K562 (cell line): ENCODE measurements around the gene MYO1E. TPM values are rescaled to one million over a fixed set of nuclear protein-coding genes. Genes with fewer than 3 reads are reported as not detected.

Source experiments
- ATAC-seq: fragments of 200-7000 bp; cut with Tn5 transposase; 3 replicates; pipeline ENCODE4 v1.9.1; 2020; ENCODE audit warnings: moderate library complexity
- BruUV-seq: library from RNA; stranded (reverse); fragments of 400-500 nt; replicated peaks from 2 replicates; lab custom pipeline; 2021; lab: Mats Ljungman, UMichigan
- CTCF ChIA-PET: fragments of 300-600 bp; formaldehyde crosslinking; extraction: SDS; loops from one replicate; lab custom pipeline; 2021; ENCODE audit warnings: low intra/inter-chr PET ratio; lab: Yijun Ruan, JAX
- POLR2A ChIA-PET: fragments of 300-600, 350-650 bp; sonication (Branson Sonifier 250); formaldehyde crosslinking; extraction: SDS; loops from one replicate; lab custom pipeline; 2021; ENCODE audit warnings: antibody characterized with exemption, inconsistent platforms; lab: Yijun Ruan, JAX
- DNase-seq, 4 experiments: peaks; one replicate each; pipeline versions ENCODE4 v3.0.0 to v3.0.0-alpha.2; 2011 to 2018; ENCODE audit warnings: low spot score in 3 of 4, mixed read lengths in 3 of 4; ENCODE audit errors: extremely low read depth in 1 of 4
- FAIRE-seq: peaks from 2 replicates; lab custom pipeline; 2011; peaks lifted over from hg19 to GRCh38; lab: Jason Lieb, UNC
- H2AFZ ChIP-seq: 2 replicates; pipeline ENCODE4 v1.6.0; 2011; ENCODE audit warnings: low read depth, low read length, control low read depth, inconsistent platforms
- H3K27ac ChIP-seq: fragments of 200-600 bp; 3 replicates; pipeline ENCODE4 v1.8.0; 2011; ENCODE audit warnings: low read depth, mild to moderate bottlenecking, control low read depth, inconsistent platforms, low read length, moderate library complexity, mixed read lengths; ENCODE audit errors: extremely low read depth
- H3K27me3 ChIP-seq, 2 experiments: fragments of 300-600 bp in 1 of 2; 2 replicates in 1 of 2; 3 replicates in 1 of 2; pipeline versions ENCODE4 v1.6.0 to v1.8.0; 2011; ENCODE audit warnings: inconsistent platforms in 2 of 2, low read length in 2 of 2, mild to moderate bottlenecking in 1 of 2, mixed read lengths in 1 of 2, moderate library complexity in 1 of 2; ENCODE audit not compliant: control insufficient read depth in 2 of 2, insufficient read depth in 2 of 2
- H3K36me3 ChIP-seq: fragments of 300-600 bp; 3 replicates; pipeline ENCODE4 v1.8.0; 2011; ENCODE audit warnings: mild to moderate bottlenecking, low read length, inconsistent platforms; ENCODE audit not compliant: control insufficient read depth, insufficient read depth
- H3K4me1 ChIP-seq, 2 experiments: fragments of 200-600 bp in 1 of 2; replicated peaks in 1 of 2; 2 replicates in 1 of 2; 3 replicates in 1 of 2; pipeline versions ENCODE4 v1.5.1 to v1.8.0; 2011; ENCODE audit warnings: inconsistent platforms in 2 of 2, low read length in 2 of 2, mild to moderate bottlenecking in 1 of 2, mixed read lengths in 1 of 2, moderate library complexity in 1 of 2; ENCODE audit not compliant: control insufficient read depth in 2 of 2, insufficient read depth in 2 of 2
- H3K4me2 ChIP-seq: 2 replicates; pipeline ENCODE4 v1.6.1; 2011; ENCODE audit warnings: low read length, control low read depth, inconsistent platforms, mixed read lengths; ENCODE audit not compliant: insufficient read depth
- H3K4me3 ChIP-seq: fragments of 200-600 bp; sonication (generic), shearing (Covaris generic); 2 replicates; pipeline ENCODE4 v1.5.1; 2016; ENCODE audit warnings: control low read depth, inconsistent platforms
- H3K79me2 ChIP-seq: fragments of 200-600 bp; 3 replicates; pipeline ENCODE4 v1.8.0; 2011; ENCODE audit warnings: low read length, inconsistent platforms; ENCODE audit not compliant: control insufficient read depth, insufficient read depth
- H3K9ac ChIP-seq, 2 experiments: 2 replicates each; pipeline versions ENCODE4 v1.6.0 to v1.6.1; 2011; ENCODE audit warnings: low read depth in 2 of 2, low read length in 2 of 2, control low read depth in 1 of 2, inconsistent platforms in 1 of 2, mild to moderate bottlenecking in 1 of 2, mixed read lengths in 1 of 2; ENCODE audit not compliant: insufficient read depth in 1 of 2
- H3K9me1 ChIP-seq: one replicate; pipeline ENCODE4 v1.6.0; 2011; ENCODE audit warnings: inconsistent platforms, mild to moderate bottlenecking, low read length, moderate library complexity; ENCODE audit not compliant: control insufficient read depth, insufficient read depth
- H3K9me3 ChIP-seq: replicated peaks from 2 replicates; pipeline ENCODE4 v1.5.1; 2011; ENCODE audit warnings: low read depth, low read length, inconsistent platforms; ENCODE audit not compliant: control insufficient read depth, insufficient read depth
- H4K20me1 ChIP-seq: replicated peaks from 2 replicates; pipeline ENCODE4 v1.6.1; 2011; ENCODE audit warnings: low read length, inconsistent platforms, mixed read lengths; ENCODE audit not compliant: control insufficient read depth, insufficient read depth
- ELF4 ChIP-seq: fragments of 450-650 bp; formaldehyde crosslinking; IDR thresholded peaks from 2 replicates; pipeline ENCODE4 v1.4.0; 2022; ENCODE audit warnings: missing genetic modification characterization
- FOXM1 ChIP-seq, 2 experiments: fragments of 450-650 bp in 1 of 2; sonication (generic) in 1 of 2; formaldehyde crosslinking in 1 of 2; IDR thresholded peaks; 2 replicates each; pipeline versions ENCODE4 v1.6.1 to v1.9.0; 2017 to 2022; ENCODE audit warnings: low read depth in 2 of 2, mild to moderate bottlenecking in 2 of 2, missing genetic modification reagents in 1 of 2, moderate library complexity in 1 of 2
- KLF13 ChIP-seq: fragments of 450-650 bp; IDR thresholded peaks from 2 replicates; pipeline ENCODE4 v1.6.1; 2016; ENCODE audit warnings: missing genetic modification characterization, low read depth, mild to moderate bottlenecking, missing compliant biosample characterization, moderate library complexity, borderline replicate concordance
- MAFK ChIP-seq: IDR thresholded peaks from 2 replicates; pipeline ENCODE4 v1.6.1; 2011; ENCODE audit warnings: low read length, improper control_type of control experiment
- MEF2D ChIP-seq: conservative IDR thresholded peaks from 2 replicates; pipeline ENCODE4 v1.6.1; 2016; ENCODE audit warnings: low read depth, missing genetic modification characterization, missing compliant biosample characterization
- POLR2G ChIP-seq: fragments of 200-400 bp; formaldehyde crosslinking; IDR thresholded peaks from 2 replicates; pipeline ENCODE4 v1.6.1; 2017; ENCODE audit warnings: low read depth, mild to moderate bottlenecking, antibody characterized with exemption, low read length, moderate library complexity
- SRSF1 ChIP-seq: fragments of 200-400 bp; formaldehyde crosslinking; IDR thresholded peaks from 2 replicates; pipeline ENCODE4 v1.6.1; 2017; ENCODE audit warnings: mild to moderate bottlenecking, low read depth, low read length, moderate library complexity
- WHSC1 ChIP-seq: IDR thresholded peaks from one replicate; pipeline ENCODE4 v1.6.1; 2012; ENCODE audit warnings: low read length, control low read depth, inconsistent platforms
- ZBED1 ChIP-seq: IDR thresholded peaks from 2 replicates; pipeline ENCODE4 v1.6.1; 2014
- ZNF174 ChIP-seq: fragments of 250-450 bp; sonication (Bioruptor Pico); IDR thresholded peaks from 2 replicates; pipeline ENCODE4 v1.4.0; 2020; ENCODE audit warnings: mild to moderate bottlenecking
- ZNF316 ChIP-seq: fragments of 450-650 bp; IDR thresholded peaks from 2 replicates; pipeline ENCODE4 v1.6.1; 2016
- ZNF408 ChIP-seq: fragments of 250-450 bp; sonication (Bioruptor Pico); IDR thresholded peaks from 2 replicates; pipeline ENCODE4 v1.4.0; 2020; ENCODE audit warnings: low read depth, mild to moderate bottlenecking, moderate library complexity
- ZNF551 ChIP-seq: fragments of 250-450 bp; sonication (Bioruptor Pico); IDR thresholded peaks from 2 replicates; pipeline ENCODE4 v1.5.0; 2021; ENCODE audit warnings: mild to moderate bottlenecking, moderate library complexity
- WGBS: fragments of 100-300 bp; shearing (Covaris generic); methylation state at CpG from one replicate; pipeline ENCODE4 v1.1.6; 2016; ENCODE audit warnings: low coverage, mixed read lengths; ENCODE audit not compliant: insufficient coverage; ENCODE audit errors: missing lambda C conversion rate; 5-methylcytosine and 5-hydroxymethylcytosine counted together
- in situ Hi-C: fragments of 300-500 bp; cut with MboI; formaldehyde crosslinking; loops from 4 replicates; pipeline ENCODE4 v1.15.0; 2018; ENCODE audit warnings: inconsistent platforms, mixed read lengths
- intact Hi-C: fragments of 100-400 bp; cut with micrococcal nuclease; formaldehyde crosslinking; loops from 2 replicates; pipeline ENCODE4 v1.14.2; 2022
- polyA plus RNA-seq, 8 experiments: library from polyadenylated mRNA; depleted of rRNA in 4 of 8; stranded (reverse) in 5 of 8; unstranded in 3 of 8; fragments of >200 nt; fragmentation: Nextera tagmentation in 2 of 8; fragmentation: Illumina TruSeq in 1 of 8; extraction: Ambion mirVana in 2 of 8; extraction: Trizol in 1 of 8; gene quantifications; 2 replicates each; pipeline versions ENCODE4 v1.2.1 to v1.2.3, GENCODE V29; 2011 to 2014; ENCODE audit warnings: inconsistent platforms in 1 of 8, missing spikeins in 1 of 8
- total RNA-seq, 7 experiments: library from RNA; depleted of rRNA in 6 of 7; stranded (reverse); fragments of >200 nt in 6 of 7; fragmentation: Illumina TruSeq in 2 of 7; extraction: Trizol in 2 of 7; gene quantifications; 2 replicates each; pipeline versions ENCODE4 v1.2.1 to v1.2.3, GENCODE V29; 2011 to 2021; ENCODE audit warnings: low replicate concordance in 1 of 7
- TF ChIP-seq, protein P1 (sequence below): fragments of 450-650 bp; IDR thresholded peaks from 2 replicates; pipeline ENCODE4 v1.7.0; 2016; ENCODE audit warnings: borderline replicate concordance
- TF ChIP-seq, protein P2 (sequence below): fragments of 450-650 bp; IDR thresholded peaks from 2 replicates; pipeline ENCODE4 v1.6.1; 2016
- TF ChIP-seq, protein P3 (sequence below): sonication (generic); formaldehyde crosslinking; IDR thresholded peaks from 2 replicates; pipeline ENCODE4 v1.8.0; 2022; ENCODE audit warnings: mild to moderate bottlenecking, low read depth, missing genetic modification reagents

The MYO1E gene
- total and polyA plus RNA-seq, 9 of the 15 experiments (the other 6 are each of a cell fraction or from before 2014, with no cell fraction given): under 0.01 to 0.44 (median 0.01) TPM; not detected in 6

DNA sequence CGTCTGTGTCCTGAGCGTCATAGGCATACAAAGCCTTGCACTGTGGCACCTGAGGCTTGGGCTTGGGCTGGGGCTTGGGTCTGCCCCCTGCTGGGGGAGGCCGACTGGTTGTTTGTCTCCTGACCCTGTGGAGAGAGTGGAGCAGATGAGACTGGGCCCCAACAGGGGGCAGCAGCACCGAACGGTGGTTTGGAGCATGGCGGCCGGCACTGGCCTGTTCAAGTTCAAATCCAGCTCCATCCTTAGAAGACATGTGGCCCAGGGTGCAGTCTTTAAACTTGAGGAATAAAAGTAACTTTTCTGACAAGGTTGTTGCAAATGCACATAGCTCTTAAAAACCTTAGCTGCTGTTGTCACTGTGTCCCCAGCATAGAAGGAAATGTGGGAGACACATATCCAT lies 234.4 kb downstream of the MYO1E start:
- Histone ChIP-seq H3K9ac (no peak overlapping the region; a peak in 1 of 4 replicates), H3K9me3 (no peaks in the 10 kb centered on the region), H3K36me3 (peaks cover 48% of the 10 kb centered on the region), H4K20me1 (no peaks in the 10 kb centered on the region), H3K4me3 (no peak overlapping the region), H3K9me1 (peaks cover 3% of the 10 kb centered on the region), H3K27ac (peak overlapping the region; percentile 56; the same call in 2 of the 3 replicates), H2AFZ (peak overlapping the region; percentile 76), H3K4me1 (peaks cover 0 to 3% of the 10 kb centered on the region in 2 experiments; a peak in 1 of 5 replicates), H3K27me3 (no peaks in the 10 kb centered on the region), H3K4me2 (no peak overlapping the region), H3K79me2 (no peaks in the 10 kb centered on the region)
- ATAC-seq (peak; percentile 100), DNase-seq (peak; percentile 87 to 92 (median 91)), FAIRE-seq (peak; percentile 96)
- CTCF ChIA-PET: interaction anchor here (0.6 to 2.0 kb wide), 6 partner anchors 32 to 910 kb away, joined by 3 to 17 read pairs (median 4); no protein-coding TSS in a partner anchor
- BruUV-seq: no TSS peak
- in situ Hi-C loops: no loop called here
- POLR2A ChIA-PET: interaction anchor here (1.2 kb wide), 1 partner anchor 14 kb away, joined by 3 read pairs; no protein-coding TSS in a partner anchor
- WGBS: 6% methylated on average over 7 of the region's 7 CpGs
- intact Hi-C loops: loop anchor here (1.0 to 2.0 kb wide), 3 partner anchors 158 to 299 kb away; no protein-coding TSS in a partner anchor
- TF ChIP-seq ZNF408 (CRISPR knock-in tag) (no peak), MEF2D (tag) (no peak), ZNF551 (CRISPR knock-in tag) (no peak), ZNF316 (no peak), WHSC1 (no peak), KLF13 (tag) (no peak), SRSF1 (no peak), POLR2G (0 out of 2 replicates have a peak, but pooled peaks have one; percentile 37), MAFK (no peak), ZBED1 (no peak), ELF4 (CRISPR knock-in tag) (no peak), ZNF174 (CRISPR knock-in tag) (no peak), FOXM1 (IDR thresholded peaks at IDR 0.05; ENCODE audit: low read depth) (0 out of 2 replicates have a peak, but pooled peaks have one; percentile 54), FOXM1 (CRISPR knock-in tag; IDR thresholded peaks at IDR 0.05; ENCODE audit: low read depth) (no peak)
- TF ChIP-seq, protein P1, sequence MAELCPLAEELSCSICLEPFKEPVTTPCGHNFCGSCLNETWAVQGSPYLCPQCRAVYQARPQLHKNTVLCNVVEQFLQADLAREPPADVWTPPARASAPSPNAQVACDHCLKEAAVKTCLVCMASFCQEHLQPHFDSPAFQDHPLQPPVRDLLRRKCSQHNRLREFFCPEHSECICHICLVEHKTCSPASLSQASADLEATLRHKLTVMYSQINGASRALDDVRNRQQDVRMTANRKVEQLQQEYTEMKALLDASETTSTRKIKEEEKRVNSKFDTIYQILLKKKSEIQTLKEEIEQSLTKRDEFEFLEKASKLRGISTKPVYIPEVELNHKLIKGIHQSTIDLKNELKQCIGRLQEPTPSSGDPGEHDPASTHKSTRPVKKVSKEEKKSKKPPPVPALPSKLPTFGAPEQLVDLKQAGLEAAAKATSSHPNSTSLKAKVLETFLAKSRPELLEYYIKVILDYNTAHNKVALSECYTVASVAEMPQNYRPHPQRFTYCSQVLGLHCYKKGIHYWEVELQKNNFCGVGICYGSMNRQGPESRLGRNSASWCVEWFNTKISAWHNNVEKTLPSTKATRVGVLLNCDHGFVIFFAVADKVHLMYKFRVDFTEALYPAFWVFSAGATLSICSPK: no peak
- TF ChIP-seq, protein P2, sequence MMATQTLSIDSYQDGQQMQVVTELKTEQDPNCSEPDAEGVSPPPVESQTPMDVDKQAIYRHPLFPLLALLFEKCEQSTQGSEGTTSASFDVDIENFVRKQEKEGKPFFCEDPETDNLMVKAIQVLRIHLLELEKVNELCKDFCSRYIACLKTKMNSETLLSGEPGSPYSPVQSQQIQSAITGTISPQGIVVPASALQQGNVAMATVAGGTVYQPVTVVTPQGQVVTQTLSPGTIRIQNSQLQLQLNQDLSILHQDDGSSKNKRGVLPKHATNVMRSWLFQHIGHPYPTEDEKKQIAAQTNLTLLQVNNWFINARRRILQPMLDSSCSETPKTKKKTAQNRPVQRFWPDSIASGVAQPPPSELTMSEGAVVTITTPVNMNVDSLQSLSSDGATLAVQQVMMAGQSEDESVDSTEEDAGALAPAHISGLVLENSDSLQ: no peak
- TF ChIP-seq, protein P3, sequence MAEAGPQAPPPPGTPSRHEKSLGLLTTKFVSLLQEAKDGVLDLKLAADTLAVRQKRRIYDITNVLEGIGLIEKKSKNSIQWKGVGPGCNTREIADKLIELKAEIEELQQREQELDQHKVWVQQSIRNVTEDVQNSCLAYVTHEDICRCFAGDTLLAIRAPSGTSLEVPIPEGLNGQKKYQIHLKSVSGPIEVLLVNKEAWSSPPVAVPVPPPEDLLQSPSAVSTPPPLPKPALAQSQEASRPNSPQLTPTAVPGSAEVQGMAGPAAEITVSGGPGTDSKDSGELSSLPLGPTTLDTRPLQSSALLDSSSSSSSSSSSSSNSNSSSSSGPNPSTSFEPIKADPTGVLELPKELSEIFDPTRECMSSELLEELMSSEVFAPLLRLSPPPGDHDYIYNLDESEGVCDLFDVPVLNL (CRISPR knock-in tag): no peak
